DOHH2 (cell line): ENCODE measurements around the gene UBXN10.

Experiments
- CTCF ChIP-seq: fragments of 200-600 bp; sonication (generic); IDR thresholded peaks from one replicate; pipeline ENCODE4 v1.5.1; 2014; ENCODE audit warnings: antibody characterized with exemption, mild to moderate bottlenecking, low read depth, low read length; ENCODE audit not compliant: poor library complexity, severe bottlenecking
- EZH2phosphoT487 ChIP-seq: fragments of 200-600 bp; sonication (generic); IDR thresholded peaks from 2 replicates; pipeline ENCODE4 v1.6.1; 2017; ENCODE audit warnings: borderline replicate concordance, mild to moderate bottlenecking, antibody characterized with exemption, low read length, moderate library complexity, mixed read lengths

GRCh38 chr1:20149601-20150325 is 36.1 kb upstream of the UBXN10 start:
- TF ChIP-seq CTCF (no peak), EZH2phosphoT487 (no peak)
